HG03469 (cell line): Measurements from ENCODE around the gene ZNF844.
"Not testable (repeated sequence)": the region's sequence is repeated elsewhere in the genome, so short reads cannot be mapped to it uniquely, and the experiment has no call there.

ENCODE experiments used
- ATAC-seq: cut with Tn5 transposase; IDR thresholded peaks from one replicate; pipeline ENCODE4 v1.9.1; 2021; ENCODE audit warnings: mild to moderate bottlenecking, moderate library complexity, moderate number of reproducible peaks; ENCODE audit not compliant: unreplicated experiment

The ZNF844 gene

GRCh38 chr19:12092065-12092867 lies 27.7 kb downstream of the ZNF844 start:
- no peak for ATAC-seq

GRCh38 chr19:12092956-12093355 lies 28.4 kb downstream of the ZNF844 start:
- ATAC-seq = no peak

- no peak for ATAC-seq
Measured at GRCh38 chr19:12093777-12094176, 29.2 kb downstream of the ZNF844 start.

- no peak for ATAC-seq
Measured at GRCh38 chr19:12095111-12095790, 30.7 kb downstream of the ZNF844 start.

DNA sequence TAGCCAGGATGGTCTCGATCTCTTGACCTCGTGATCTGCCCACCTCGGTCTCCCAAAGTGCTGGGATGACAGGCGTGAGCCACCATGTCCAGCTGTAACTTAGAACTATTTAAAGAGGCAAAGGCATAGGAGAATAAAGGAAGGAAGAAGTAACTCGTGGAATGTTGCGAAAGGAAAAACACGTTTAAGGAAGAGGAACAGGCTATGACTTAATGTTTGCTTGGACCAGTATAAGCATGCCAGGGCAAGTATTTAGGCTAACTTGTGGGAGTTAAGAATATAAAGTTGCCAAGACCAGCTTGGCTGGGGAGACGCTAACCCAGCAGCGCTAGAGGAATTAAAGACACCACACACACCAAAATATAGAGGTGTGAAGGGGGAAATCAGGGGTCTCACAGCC lies 33.5 kb downstream of the ZNF844 start:
- no peak for ATAC-seq

- not testable (repeated sequence) for ATAC-seq
Measured at GRCh38 chr19:12103909-12104308, 39.4 kb downstream of the ZNF844 start.

- no peak for ATAC-seq
Measured at GRCh38 chr19:12111176-12111575, 46.6 kb downstream of the ZNF844 start.

GRCh38 chr19:12111943-12112637 lies 47.6 kb downstream of the ZNF844 start:
- no peak for ATAC-seq

- no peak for ATAC-seq
Measured at GRCh38 chr19:12112701-12113100, 48.2 kb downstream of the ZNF844 start.

GRCh38 chr19:12113121-12113520 lies 48.6 kb downstream of the ZNF844 start:
- ATAC-seq = no peak

DNA sequence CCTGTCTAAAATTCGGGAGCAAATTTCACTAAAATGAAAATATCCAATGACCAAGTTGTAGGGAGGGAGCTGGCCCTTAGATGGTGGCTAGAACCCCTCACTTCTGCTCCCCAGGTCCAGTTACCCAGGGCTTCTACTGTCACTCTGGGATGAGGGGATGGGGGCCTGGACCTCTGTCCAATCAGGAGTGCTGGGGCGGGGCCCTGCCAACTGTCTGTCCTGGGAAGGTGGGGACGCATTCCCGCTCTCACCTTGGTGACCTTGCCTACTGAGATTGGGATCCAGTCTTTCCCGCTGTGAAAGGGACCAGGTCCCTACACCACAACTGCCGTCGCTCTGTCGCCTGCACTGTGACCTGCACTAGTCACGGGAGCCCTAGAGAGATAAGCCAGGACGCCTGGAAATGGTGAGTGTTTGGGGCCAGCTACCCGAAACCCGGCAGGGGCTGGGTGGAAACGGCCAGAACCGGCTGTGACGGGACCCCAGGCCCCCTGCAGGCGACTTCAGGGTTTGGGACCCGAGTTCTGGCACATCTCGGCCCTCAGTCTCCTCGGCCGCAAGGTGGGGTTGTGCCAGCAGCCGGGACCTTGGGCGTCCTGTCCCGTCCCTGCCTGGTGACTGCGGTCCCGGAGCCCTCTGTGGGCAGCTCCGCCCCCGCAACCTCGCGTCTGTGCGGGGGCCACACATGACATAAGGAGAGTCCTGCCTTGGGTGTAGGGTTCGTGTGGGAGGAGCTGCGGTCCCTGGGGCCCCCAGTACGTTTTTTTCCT lies 52.9 kb downstream of the ZNF844 start:
- no peak for ATAC-seq

DNA sequence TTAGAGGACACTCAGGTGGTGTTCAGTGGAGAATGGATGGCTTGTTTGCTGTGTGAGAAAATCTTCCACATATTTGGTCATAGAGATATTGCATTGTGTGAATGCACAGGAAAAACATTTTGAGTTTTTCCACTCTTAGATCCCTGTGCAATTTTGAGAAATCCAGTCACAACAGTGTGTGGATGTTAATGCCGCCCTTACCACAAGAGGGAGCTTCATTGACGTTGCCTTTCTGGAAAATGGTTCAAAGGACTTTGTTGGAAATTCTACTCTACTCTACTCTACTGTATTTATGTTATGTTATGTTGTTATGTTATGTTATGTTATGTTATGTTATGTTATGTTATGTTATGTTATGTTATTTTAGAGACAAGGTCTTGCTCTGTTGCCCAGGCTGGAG lies 62.2 kb downstream of the ZNF844 start:
- ATAC-seq = no peak
